ENCODE data around the gene TMTC2. TPM values are rescaled to one million over a fixed set of nuclear protein-coding genes. Genes with fewer than 3 reads are reported as not detected.

TMTC2 gene
- total and polyA plus RNA-seq, 2 donors (not counting 1 experiment from before 2014, with no cell fraction given): 2.4 to 3.2 TPM

- Histone ChIP-seq H3K9ac (ENCODE audit: low read length) (no peak overlapping the region), H3K27ac (ENCODE audit: low read length in 2 of 2) (no peak overlapping the region), H2AFZ (ENCODE audit: insufficient read depth, low read depth, low read length, poor library complexity, severe bottlenecking) (no peak overlapping the region), H3K4me3 (ENCODE audit: control extremely low read depth in 1 of 5, extremely low read depth in 1 of 5, insufficient read depth in 1 of 5, low read depth in 2 of 5, low read length in 4 of 5) (no peak overlapping the region), H4K20me1 (ENCODE audit: control insufficient read depth, insufficient read depth, low read length, poor library complexity, severe bottlenecking) (no peaks in the 10 kb centered on the region), H3K79me2 (ENCODE audit: control insufficient read depth, insufficient read depth, low read length) (no peaks in the 10 kb centered on the region), H3K27me3 (replicated peaks in 1 of 4; ENCODE audit: control extremely low read depth in 1 of 4, control insufficient read depth in 3 of 4, insufficient read depth in 4 of 4, low read length in 3 of 4) (no peaks in the 10 kb centered on the region), H3K36me3 (replicated peaks in 1 of 2; ENCODE audit: control extremely low read depth in 1 of 2, control insufficient read depth in 1 of 2, extremely low read depth in 1 of 2, insufficient read depth in 2 of 2, low read length in 1 of 2) (no peaks in the 10 kb centered on the region), H3K4me1 (ENCODE audit: control insufficient read depth in 2 of 2, insufficient read depth in 2 of 2, low read length in 2 of 2) (no peaks in the 10 kb centered on the region), H3K4me2 (replicated peaks; ENCODE audit: low read depth, low read length, poor library complexity, severe bottlenecking) (no peak overlapping the region), H3K9me3 (ENCODE audit: control extremely low read depth in 1 of 3, control insufficient read depth in 2 of 3, insufficient read depth in 1 of 3, low read length in 2 of 3) (peaks cover 0 to 5% (median 1%) of the 10 kb centered on the region in 3 donors)
- Mint-ChIP-seq H3K4me1 (no peaks in the 10 kb centered on the region), H3K4me3 (no peak overlapping the region), H3K27me3 (no peaks in the 10 kb centered on the region), H3K9me3 (ENCODE audit: insufficient read depth) (no peaks in the 10 kb centered on the region), H3K27ac (no peak overlapping the region)
- intact Hi-C loops (cut with micrococcal nuclease): no loop called here
- ATAC-seq (ENCODE audit: low read depth) (no peak), DNase-seq (no peak)
- WGBS (ENCODE audit: insufficient coverage): no CpG with 5 or more reads among the region's 1 CpG
- TF ChIP-seq EZH2 (IDR thresholded peaks at IDR 0.05; ENCODE audit: borderline replicate concordance, insufficient read depth, low read depth, low read length, poor library complexity, severe bottlenecking) (no peak), CTCF (IDR thresholded peaks at IDR 0.05) (no peak)
- ChIA-PET CTCF (no interaction called here), POLR2A (no interaction called here)
These were observed 175.5 kb downstream of the TMTC2 start for GRCh38 chr12:82862069-82862841.

GRCh38 chr12:82862876-82863649 is 176.4 kb downstream of the TMTC2 start:
- intact Hi-C loops (cut with micrococcal nuclease): no loop called here
- ChIA-PET POLR2A (no interaction called here), CTCF (no interaction called here)
- H3K4me3 ChIP-seq (ENCODE audit: control extremely low read depth in 1 of 5, extremely low read depth in 1 of 5, insufficient read depth in 1 of 5, low read depth in 2 of 5, low read length in 4 of 5): no peak overlapping the region
- DNase-seq (no peak), ATAC-seq (ENCODE audit: low read depth) (no peak)
- no peaks in the 10 kb centered on the region for H4K20me1 ChIP-seq (ENCODE audit: control insufficient read depth, insufficient read depth, low read length, poor library complexity, severe bottlenecking)
- peaks cover 0 to 5% (median 1%) of the 10 kb centered on the region in 3 donors for H3K9me3 ChIP-seq (ENCODE audit: control extremely low read depth in 1 of 3, control insufficient read depth in 2 of 3, insufficient read depth in 1 of 3, low read length in 2 of 3)
- no peak overlapping the region for H3K27ac Mint-ChIP-seq
- no peak overlapping the region for H2AFZ ChIP-seq (ENCODE audit: insufficient read depth, low read depth, low read length, poor library complexity, severe bottlenecking)
- TF ChIP-seq CTCF (IDR thresholded peaks at IDR 0.05) (no peak), EZH2 (IDR thresholded peaks at IDR 0.05; ENCODE audit: borderline replicate concordance, insufficient read depth, low read depth, low read length, poor library complexity, severe bottlenecking) (no peak)
- H3K4me2 ChIP-seq (replicated peaks; ENCODE audit: low read depth, low read length, poor library complexity, severe bottlenecking): no peak overlapping the region
- H3K27me3 Mint-ChIP-seq: no peaks in the 10 kb centered on the region
- H3K4me1 Mint-ChIP-seq: no peaks in the 10 kb centered on the region
- H3K79me2 ChIP-seq (ENCODE audit: control insufficient read depth, insufficient read depth, low read length): no peaks in the 10 kb centered on the region
- H3K4me1 ChIP-seq (ENCODE audit: control insufficient read depth in 2 of 2, insufficient read depth in 2 of 2, low read length in 2 of 2): no peaks in the 10 kb centered on the region
- no peak overlapping the region for H3K27ac ChIP-seq (ENCODE audit: low read length in 2 of 2)
- WGBS (ENCODE audit: insufficient coverage): 100% methylated on average over 1 of the region's 6 CpGs
- H3K36me3 ChIP-seq (replicated peaks in 1 of 2; ENCODE audit: control extremely low read depth in 1 of 2, control insufficient read depth in 1 of 2, extremely low read depth in 1 of 2, insufficient read depth in 2 of 2, low read length in 1 of 2): no peaks in the 10 kb centered on the region
- no peaks in the 10 kb centered on the region for H3K9me3 Mint-ChIP-seq (ENCODE audit: insufficient read depth)
- H3K27me3 ChIP-seq (replicated peaks in 1 of 4; ENCODE audit: control extremely low read depth in 1 of 4, control insufficient read depth in 3 of 4, insufficient read depth in 4 of 4, low read length in 3 of 4): no peaks in the 10 kb centered on the region
- H3K9ac ChIP-seq (ENCODE audit: low read length): no peak overlapping the region
- no peak overlapping the region for H3K4me3 Mint-ChIP-seq

All from B cell (primary cell).